ENCODE data around the gene SORBS2.

GRCh38 chr4:185642907-185643306 is 169.1 kb downstream of the SORBS2 start:
- TF ChIP-seq ZC3H11A (IDR thresholded peaks at IDR 0.05) (no peak), EP300 (IDR thresholded peaks at IDR 0.05) (no peak), SMC3 (IDR thresholded peaks at IDR 0.05) (no peak), REST (IDR thresholded peaks at IDR 0.05) (no peak), USF2 (IDR thresholded peaks at IDR 0.05) (no peak), CTCF (IDR thresholded peaks at IDR 0.05) (no peak), PBX3 (IDR thresholded peaks at IDR 0.05) (no peak), MAZ (IDR thresholded peaks at IDR 0.05; ENCODE audit: borderline replicate concordance, low read depth, low read length) (no peak), NPAS2 (CRISPR knock-in tag; IDR thresholded peaks at IDR 0.05; ENCODE audit: borderline replicate concordance) (no peak), ZFP36 (IDR thresholded peaks at IDR 0.05; ENCODE audit: borderline replicate concordance, partially characterized antibody) (no peak), BCL3 (IDR thresholded peaks at IDR 0.05) (no peak), MYC (IDR thresholded peaks at IDR 0.05; ENCODE audit: borderline replicate concordance, low read length) (no peak)
